K562 (cell line): ENCODE measurements around the gene TEP1. TPM values are rescaled to one million over a fixed set of nuclear protein-coding genes. Genes with fewer than 3 reads are reported as not detected.

Source experiments
- ATAC-seq: fragments of 200-7000 bp; cut with Tn5 transposase; 3 replicates; pipeline ENCODE4 v1.9.1; 2020; ENCODE audit warnings: moderate library complexity
- BruUV-seq: library from RNA; stranded (reverse); fragments of 400-500 nt; replicated peaks from 2 replicates; lab custom pipeline; 2021; lab: Mats Ljungman, UMichigan
- CTCF ChIA-PET: fragments of 300-600 bp; formaldehyde crosslinking; extraction: SDS; loops from one replicate; lab custom pipeline; 2021; ENCODE audit warnings: low intra/inter-chr PET ratio; lab: Yijun Ruan, JAX
- POLR2A ChIA-PET: fragments of 300-600, 350-650 bp; sonication (Branson Sonifier 250); formaldehyde crosslinking; extraction: SDS; loops from one replicate; lab custom pipeline; 2021; ENCODE audit warnings: antibody characterized with exemption, inconsistent platforms; lab: Yijun Ruan, JAX
- DNase-seq, 4 experiments: peaks; one replicate each; pipeline versions ENCODE4 v3.0.0 to v3.0.0-alpha.2; 2011 to 2018; ENCODE audit warnings: low spot score in 3 of 4, mixed read lengths in 3 of 4; ENCODE audit errors: extremely low read depth in 1 of 4
- FAIRE-seq: peaks from 2 replicates; lab custom pipeline; 2011; peaks lifted over from hg19 to GRCh38; lab: Jason Lieb, UNC
- H2AFZ ChIP-seq: 2 replicates; pipeline ENCODE4 v1.6.0; 2011; ENCODE audit warnings: low read depth, low read length, control low read depth, inconsistent platforms
- H3K27ac ChIP-seq: fragments of 200-600 bp; 3 replicates; pipeline ENCODE4 v1.8.0; 2011; ENCODE audit warnings: low read depth, mild to moderate bottlenecking, control low read depth, inconsistent platforms, low read length, moderate library complexity, mixed read lengths; ENCODE audit errors: extremely low read depth
- H3K27me3 ChIP-seq, 2 experiments: fragments of 300-600 bp in 1 of 2; 2 replicates in 1 of 2; 3 replicates in 1 of 2; pipeline versions ENCODE4 v1.6.0 to v1.8.0; 2011; ENCODE audit warnings: inconsistent platforms in 2 of 2, low read length in 2 of 2, mild to moderate bottlenecking in 1 of 2, mixed read lengths in 1 of 2, moderate library complexity in 1 of 2; ENCODE audit not compliant: control insufficient read depth in 2 of 2, insufficient read depth in 2 of 2
- H3K36me3 ChIP-seq: fragments of 300-600 bp; 3 replicates; pipeline ENCODE4 v1.8.0; 2011; ENCODE audit warnings: mild to moderate bottlenecking, low read length, inconsistent platforms; ENCODE audit not compliant: control insufficient read depth, insufficient read depth
- H3K4me1 ChIP-seq, 2 experiments: fragments of 200-600 bp in 1 of 2; replicated peaks in 1 of 2; 2 replicates in 1 of 2; 3 replicates in 1 of 2; pipeline versions ENCODE4 v1.5.1 to v1.8.0; 2011; ENCODE audit warnings: inconsistent platforms in 2 of 2, low read length in 2 of 2, mild to moderate bottlenecking in 1 of 2, mixed read lengths in 1 of 2, moderate library complexity in 1 of 2; ENCODE audit not compliant: control insufficient read depth in 2 of 2, insufficient read depth in 2 of 2
- H3K4me2 ChIP-seq: 2 replicates; pipeline ENCODE4 v1.6.1; 2011; ENCODE audit warnings: low read length, control low read depth, inconsistent platforms, mixed read lengths; ENCODE audit not compliant: insufficient read depth
- H3K4me3 ChIP-seq: fragments of 200-600 bp; sonication (generic), shearing (Covaris generic); 2 replicates; pipeline ENCODE4 v1.5.1; 2016; ENCODE audit warnings: control low read depth, inconsistent platforms
- H3K79me2 ChIP-seq: fragments of 200-600 bp; 3 replicates; pipeline ENCODE4 v1.8.0; 2011; ENCODE audit warnings: low read length, inconsistent platforms; ENCODE audit not compliant: control insufficient read depth, insufficient read depth
- H3K9ac ChIP-seq, 2 experiments: 2 replicates each; pipeline versions ENCODE4 v1.6.0 to v1.6.1; 2011; ENCODE audit warnings: low read depth in 2 of 2, low read length in 2 of 2, control low read depth in 1 of 2, inconsistent platforms in 1 of 2, mild to moderate bottlenecking in 1 of 2, mixed read lengths in 1 of 2; ENCODE audit not compliant: insufficient read depth in 1 of 2
- H3K9me1 ChIP-seq: one replicate; pipeline ENCODE4 v1.6.0; 2011; ENCODE audit warnings: inconsistent platforms, mild to moderate bottlenecking, low read length, moderate library complexity; ENCODE audit not compliant: control insufficient read depth, insufficient read depth
- H3K9me3 ChIP-seq: replicated peaks from 2 replicates; pipeline ENCODE4 v1.5.1; 2011; ENCODE audit warnings: low read depth, low read length, inconsistent platforms; ENCODE audit not compliant: control insufficient read depth, insufficient read depth
- H4K20me1 ChIP-seq: replicated peaks from 2 replicates; pipeline ENCODE4 v1.6.1; 2011; ENCODE audit warnings: low read length, inconsistent platforms, mixed read lengths; ENCODE audit not compliant: control insufficient read depth, insufficient read depth
- AFF1 ChIP-seq, 2 experiments: fragments of 450-650 bp; IDR thresholded peaks; 2 replicates each; pipeline ENCODE4 v1.6.1; 2018; ENCODE audit warnings: mild to moderate bottlenecking in 2 of 2, low read depth in 1 of 2; ENCODE audit not compliant: partially characterized antibody in 2 of 2
- ATF3 ChIP-seq, 2 experiments: fragments of 450-650 bp in 1 of 2; sonication (generic) in 1 of 2; formaldehyde crosslinking in 1 of 2; IDR thresholded peaks in 1 of 2; conservative IDR thresholded peaks in 1 of 2; 2 replicates each; pipeline versions ENCODE4 v1.6.1 to v1.8.1; 2016 to 2023; ENCODE audit warnings: mild to moderate bottlenecking in 2 of 2, moderate library complexity in 2 of 2, inconsistent platforms in 1 of 2, missing genetic modification reagents in 1 of 2
- BACH1 ChIP-seq: fragments of 200-800 bp; sonication (Bioruptor generic); IDR thresholded peaks from 2 replicates; pipeline ENCODE4 v1.6.1; 2016; ENCODE audit warnings: missing genetic modification characterization, missing compliant biosample characterization
- HEY1 ChIP-seq: fragments of 250-450 bp; sonication (Bioruptor Pico); IDR thresholded peaks from 2 replicates; pipeline ENCODE4 v1.5.0; 2020; ENCODE audit warnings: mild to moderate bottlenecking, moderate library complexity, borderline replicate concordance
- HMG20B ChIP-seq: fragments of 250-450 bp; sonication (Bioruptor Pico); IDR thresholded peaks from 2 replicates; pipeline ENCODE4 v1.5.0; 2021; ENCODE audit warnings: mild to moderate bottlenecking
- SIN3B ChIP-seq: fragments of 450-650 bp; IDR thresholded peaks from 2 replicates; pipeline ENCODE4 v1.6.1; 2017; ENCODE audit warnings: low read depth, mild to moderate bottlenecking, moderate library complexity
- TOE1 ChIP-seq, 2 experiments: fragments of 450-650 bp in 1 of 2; sonication (generic) in 1 of 2; formaldehyde crosslinking in 1 of 2; IDR thresholded peaks; 2 replicates each; pipeline versions ENCODE4 v1.7.1 to v1.8.0; 2016 to 2022; ENCODE audit warnings: borderline replicate concordance in 2 of 2, mild to moderate bottlenecking in 2 of 2, antibody characterized with exemption in 1 of 2, inconsistent platforms in 1 of 2, low read depth in 1 of 2, missing genetic modification reagents in 1 of 2, moderate library complexity in 1 of 2
- YBX1 ChIP-seq: fragments of 450-650 bp; IDR thresholded peaks from 2 replicates; pipeline ENCODE4 v1.7.1; 2016; ENCODE audit warnings: mild to moderate bottlenecking
- ZNF764 ChIP-seq: fragments of 250-450 bp; sonication (Bioruptor Pico); IDR thresholded peaks from 2 replicates; pipeline ENCODE4 v1.4.0; 2020; ENCODE audit warnings: low read depth, mild to moderate bottlenecking, moderate library complexity
- ZNF77 ChIP-seq: fragments of 250-450 bp; sonication (Bioruptor Pico); IDR thresholded peaks from 2 replicates; pipeline ENCODE4 v1.5.0; 2020
- WGBS: fragments of 100-300 bp; shearing (Covaris generic); methylation state at CpG from one replicate; pipeline ENCODE4 v1.1.6; 2016; ENCODE audit warnings: low coverage, mixed read lengths; ENCODE audit not compliant: insufficient coverage; ENCODE audit errors: missing lambda C conversion rate; 5-methylcytosine and 5-hydroxymethylcytosine counted together
- in situ Hi-C: fragments of 300-500 bp; cut with MboI; formaldehyde crosslinking; loops from 4 replicates; pipeline ENCODE4 v1.15.0; 2018; ENCODE audit warnings: inconsistent platforms, mixed read lengths
- intact Hi-C: fragments of 100-400 bp; cut with micrococcal nuclease; formaldehyde crosslinking; loops from 2 replicates; pipeline ENCODE4 v1.14.2; 2022
- polyA plus RNA-seq, 8 experiments: library from polyadenylated mRNA; depleted of rRNA in 4 of 8; stranded (reverse) in 5 of 8; unstranded in 3 of 8; fragments of >200 nt; fragmentation: Nextera tagmentation in 2 of 8; fragmentation: Illumina TruSeq in 1 of 8; extraction: Ambion mirVana in 2 of 8; extraction: Trizol in 1 of 8; gene quantifications; 2 replicates each; pipeline versions ENCODE4 v1.2.1 to v1.2.3, GENCODE V29; 2011 to 2014; ENCODE audit warnings: inconsistent platforms in 1 of 8, missing spikeins in 1 of 8
- total RNA-seq, 7 experiments: library from RNA; depleted of rRNA in 6 of 7; stranded (reverse); fragments of >200 nt in 6 of 7; fragmentation: Illumina TruSeq in 2 of 7; extraction: Trizol in 2 of 7; gene quantifications; 2 replicates each; pipeline versions ENCODE4 v1.2.1 to v1.2.3, GENCODE V29; 2011 to 2021; ENCODE audit warnings: low replicate concordance in 1 of 7

TEP1 gene
- total and polyA plus RNA-seq, 9 of the 15 experiments (the other 6 are each of a cell fraction or from before 2014, with no cell fraction given) = 1.0 to 12.2 (median 7.1) TPM

GRCh38 chr14:20388159-20388558 lies 25.1 kb downstream of the TEP1 start:
- no peaks in the 10 kb centered on the region for H4K20me1 ChIP-seq
- H3K79me2 ChIP-seq = no peaks in the 10 kb centered on the region
- no peak for ATAC-seq
- no peak overlapping the region for H3K4me2 ChIP-seq
- POLR2A ChIA-PET = interaction anchor here (0.9 kb wide), 1 partner anchor 11 kb away, joined by 3 read pairs; no protein-coding TSS in a partner anchor
- intact Hi-C loops (no loop called here), in situ Hi-C loops (no loop called here)
- no peak overlapping the region for H3K9ac ChIP-seq
- no peaks in the 10 kb centered on the region for H3K9me3 ChIP-seq
- no peak for FAIRE-seq
- DNase-seq = no peak
- no peaks in the 10 kb centered on the region for H3K9me1 ChIP-seq
- H3K27ac ChIP-seq = no peak overlapping the region
- no TSS peak for BruUV-seq
- no peaks in the 10 kb centered on the region for H3K27me3 ChIP-seq
- CTCF ChIA-PET = no interaction called here
- no peaks in the 10 kb centered on the region for H3K4me1 ChIP-seq
- no peak for TF ChIP-seq HMG20B (CRISPR knock-in tag)
- TF ChIP-seq SIN3B = no peak
- H2AFZ ChIP-seq = no peak overlapping the region
- H3K36me3 ChIP-seq = peaks cover 37% of the 10 kb centered on the region; the same call in 2 of the 3 replicates
- H3K4me3 ChIP-seq = no peak overlapping the region
- WGBS = 35% methylated on average over 4 of the region's 4 CpGs

- Histone ChIP-seq H2AFZ (no peak overlapping the region), H3K36me3 (peaks cover 38% of the 10 kb centered on the region; the same call in 2 of the 3 replicates), H3K9me1 (no peaks in the 10 kb centered on the region), H3K4me3 (no peak overlapping the region), H3K4me2 (no peak overlapping the region), H3K27me3 (no peaks in the 10 kb centered on the region), H3K9me3 (no peaks in the 10 kb centered on the region), H3K4me1 (no peaks in the 10 kb centered on the region), H3K27ac (no peak overlapping the region), H4K20me1 (no peaks in the 10 kb centered on the region), H3K79me2 (no peaks in the 10 kb centered on the region), H3K9ac (no peak overlapping the region)
- no peak for ATAC-seq
- no peak for FAIRE-seq
- intact Hi-C loops = no loop called here
- BruUV-seq = no TSS peak
- TF ChIP-seq ZNF764 (no peak), HEY1 (CRISPR knock-in tag) (no peak), AFF1 (IDR thresholded peaks at IDR 0.05; ENCODE audit: low read depth in 1 of 2, partially characterized antibody in 2 of 2) (no peak), TOE1 (IDR thresholded peaks at IDR 0.05; ENCODE audit: borderline replicate concordance) (no peak), TOE1 (CRISPR knock-in tag; IDR thresholded peaks at IDR 0.05; ENCODE audit: borderline replicate concordance, low read depth) (no peak), ATF3 (IDR thresholded peaks at IDR 0.05) (no peak), ATF3 (CRISPR knock-in tag; conservative IDR thresholded peaks at IDR 0.05) (no peak), BACH1 (tag) (no peak), ZNF77 (CRISPR knock-in tag) (no peak), YBX1 (no peak)
- no peak for DNase-seq
- ChIA-PET POLR2A (interaction anchor here (0.9 kb wide), 1 partner anchor 11 kb away, joined by 3 read pairs; no protein-coding TSS in a partner anchor), CTCF (no interaction called here)
- WGBS = 86% methylated on average over 5 of the region's 6 CpGs
- in situ Hi-C loops = no loop called here
Measured at GRCh38 chr14:20387576-20387975, 25.7 kb downstream of the TEP1 start.
